Nephron (organoid): Measurements from ENCODE around the gene RANBP17.

Source experiments
- H3K27ac Mint-ChIP-seq, 3 experiments: 2 replicates each; pipeline ENCODE4 v1.8.0; 2020; ENCODE audit warnings: mixed read lengths in 3 of 3, mild to moderate bottlenecking in 2 of 3, moderate library complexity in 1 of 3
- H3K27me3 Mint-ChIP-seq: 2 replicates; pipeline ENCODE4 v1.8.0; 2021; ENCODE audit warnings: low read depth, mild to moderate bottlenecking, moderate library complexity, mixed read lengths
- H3K36me3 Mint-ChIP-seq: 2 replicates; pipeline ENCODE4 v1.8.0; 2020; ENCODE audit warnings: low read depth, mixed read lengths
- H3K4me1 Mint-ChIP-seq: 2 replicates; pipeline ENCODE4 v1.8.0; 2020; ENCODE audit warnings: mixed read lengths
- H3K4me3 Mint-ChIP-seq, 3 experiments: 2 replicates each; pipeline ENCODE4 v1.8.0; 2020; ENCODE audit warnings: mild to moderate bottlenecking in 3 of 3, mixed read lengths in 3 of 3, moderate library complexity in 2 of 3
- H3K9me3 Mint-ChIP-seq: 2 replicates; pipeline ENCODE4 v1.8.0; 2020; ENCODE audit warnings: mixed read lengths
- CTCF ChIP-seq, 3 experiments: fragments of 200-600 bp; sonication (generic); IDR thresholded peaks; one replicate each; pipeline ENCODE4 v1.5.0; 2021; ENCODE audit warnings: antibody characterized with exemption in 3 of 3; ENCODE audit not compliant: unreplicated experiment in 3 of 3

The RANBP17 gene

GRCh38 chr5:171120986-171121622 is 259.3 kb downstream of the RANBP17 start:
- Mint-ChIP-seq H3K4me1 (no peaks in the 10 kb centered on the region), H3K27ac (no peak overlapping the region), H3K9me3 (peaks cover 21% of the 10 kb centered on the region), H3K36me3 (peaks cover 8% of the 10 kb centered on the region), H3K4me3 (no peak overlapping the region), H3K27me3 (no peaks in the 10 kb centered on the region)
- TF ChIP-seq CTCF (IDR thresholded peaks at IDR 0.05; ENCODE audit: unreplicated experiment in 3 of 3): no peak

- H3K27me3 Mint-ChIP-seq: no peaks in the 10 kb centered on the region
- no peak overlapping the region for H3K4me3 Mint-ChIP-seq
- no peak overlapping the region for H3K27ac Mint-ChIP-seq
- H3K9me3 Mint-ChIP-seq: peaks cover 21% of the 10 kb centered on the region
- no peak for TF ChIP-seq CTCF (IDR thresholded peaks at IDR 0.05; ENCODE audit: unreplicated experiment in 3 of 3)
- no peaks in the 10 kb centered on the region for H3K4me1 Mint-ChIP-seq
- peaks cover 8% of the 10 kb centered on the region for H3K36me3 Mint-ChIP-seq
Measured at GRCh38 chr5:171121638-171122037, 259.8 kb downstream of the RANBP17 start.

- TF ChIP-seq CTCF (IDR thresholded peaks at IDR 0.05; ENCODE audit: unreplicated experiment in 3 of 3): no peak
- no peak overlapping the region for H3K4me3 Mint-ChIP-seq
- peaks cover 8% of the 10 kb centered on the region for H3K36me3 Mint-ChIP-seq
- peaks cover 21% of the 10 kb centered on the region for H3K9me3 Mint-ChIP-seq
- no peaks in the 10 kb centered on the region for H3K27me3 Mint-ChIP-seq
- no peaks in the 10 kb centered on the region for H3K4me1 Mint-ChIP-seq
- no peak overlapping the region for H3K27ac Mint-ChIP-seq
Measured at GRCh38 chr5:171122372-171122771, 260.6 kb downstream of the RANBP17 start.

GRCh38 chr5:171123417-171123816 is 261.6 kb downstream of the RANBP17 start:
- Mint-ChIP-seq H3K9me3 (peaks cover 19% of the 10 kb centered on the region), H3K4me1 (no peaks in the 10 kb centered on the region), H3K27ac (no peak overlapping the region), H3K27me3 (no peaks in the 10 kb centered on the region), H3K36me3 (peaks cover 8% of the 10 kb centered on the region), H3K4me3 (no peak overlapping the region)
- TF ChIP-seq CTCF (IDR thresholded peaks at IDR 0.05; ENCODE audit: unreplicated experiment in 3 of 3): no peak

GRCh38 chr5:171127314-171127713 is 265.5 kb downstream of the RANBP17 start:
- H3K9me3 Mint-ChIP-seq: peaks cover 6% of the 10 kb centered on the region
- H3K4me3 Mint-ChIP-seq: no peak overlapping the region
- H3K27me3 Mint-ChIP-seq: no peaks in the 10 kb centered on the region
- TF ChIP-seq CTCF (IDR thresholded peaks at IDR 0.05; ENCODE audit: unreplicated experiment in 3 of 3): no peak
- no peaks in the 10 kb centered on the region for H3K4me1 Mint-ChIP-seq
- peaks cover 3% of the 10 kb centered on the region for H3K36me3 Mint-ChIP-seq
- H3K27ac Mint-ChIP-seq: no peak overlapping the region

GRCh38 chr5:171128136-171128535 is 266.3 kb downstream of the RANBP17 start:
- H3K9me3 Mint-ChIP-seq: peaks cover 6% of the 10 kb centered on the region
- no peak overlapping the region for H3K27ac Mint-ChIP-seq

More at GRCh38 chr5:171128136-171128535, 266.3 kb downstream of the RANBP17 start:
- no peak overlapping the region for H3K4me3 Mint-ChIP-seq
- peaks cover 3% of the 10 kb centered on the region for H3K36me3 Mint-ChIP-seq
- H3K27me3 Mint-ChIP-seq: no peaks in the 10 kb centered on the region
- TF ChIP-seq CTCF (IDR thresholded peaks at IDR 0.05; ENCODE audit: unreplicated experiment in 3 of 3): no peak
- no peaks in the 10 kb centered on the region for H3K4me1 Mint-ChIP-seq
